HepG2 (cell line): Measurements from ENCODE around the gene SLC19A1. TPM values are rescaled to one million over a fixed set of nuclear protein-coding genes. Genes with fewer than 3 reads are reported as not detected.
A peak's percentile ranks its signal among the peaks of the same experiment; 100 is the strongest.

Experiments
- CEBPG ChIP-seq: IDR thresholded peaks from 2 replicates; pipeline ENCODE4 v1.6.1; 2016
- DMAP1 ChIP-seq: IDR thresholded peaks from 2 replicates; pipeline ENCODE4 v1.6.1; 2016
- EP300 ChIP-seq, 3 experiments: sonication (generic) in 1 of 3; formaldehyde crosslinking in 1 of 3; IDR thresholded peaks; 2 replicates each; pipeline versions ENCODE4 v1.5.1 to v1.6.1; 2011 to 2020; ENCODE audit warnings: low read depth in 2 of 3, low read length in 2 of 3, borderline replicate concordance in 1 of 3, improper control_type of control experiment in 1 of 3, mild to moderate bottlenecking in 1 of 3, missing genetic modification reagents in 1 of 3, moderate library complexity in 1 of 3
- FOXC1 ChIP-seq: sonication (generic); formaldehyde crosslinking; IDR thresholded peaks from 2 replicates; pipeline ENCODE4 v1.8.0; 2022; ENCODE audit warnings: mild to moderate bottlenecking, missing genetic modification reagents, borderline replicate concordance
- FOXO1 ChIP-seq: sonication (generic); formaldehyde crosslinking; IDR thresholded peaks from 2 replicates; pipeline ENCODE4 v1.4.0; 2020; ENCODE audit warnings: missing genetic modification reagents
- JUNB ChIP-seq: sonication (generic); formaldehyde crosslinking; IDR thresholded peaks from 2 replicates; pipeline ENCODE4 v1.8.0; 2022; ENCODE audit warnings: missing genetic modification reagents, mild to moderate bottlenecking, borderline replicate concordance
- RFX5 ChIP-seq: IDR thresholded peaks from 2 replicates; pipeline ENCODE4 v1.6.1; 2011; ENCODE audit warnings: low read depth, low read length, improper control_type of control experiment
- RORA ChIP-seq: sonication (generic); formaldehyde crosslinking; IDR thresholded peaks from 2 replicates; pipeline ENCODE4 v1.5.0; 2020; ENCODE audit warnings: mild to moderate bottlenecking, missing genetic modification reagents, moderate library complexity
- TARDBP ChIP-seq: sonication (generic); formaldehyde crosslinking; IDR thresholded peaks from 2 replicates; pipeline ENCODE4 v1.8.0; 2022; ENCODE audit warnings: mild to moderate bottlenecking, missing genetic modification reagents
- ZFP1 ChIP-seq: IDR thresholded peaks from 2 replicates; pipeline ENCODE4 v1.6.1; 2016
- ZNF207 ChIP-seq: fragments of 450-650 bp; IDR thresholded peaks from 2 replicates; pipeline ENCODE4 v1.6.1; 2016; ENCODE audit warnings: antibody characterized with exemption, borderline replicate concordance
- ZNF543 ChIP-seq: sonication (generic); formaldehyde crosslinking; IDR thresholded peaks from 2 replicates; pipeline ENCODE4 v1.4.0; 2020; ENCODE audit warnings: mild to moderate bottlenecking, missing genetic modification reagents
- ZNF598 ChIP-seq: sonication (generic); formaldehyde crosslinking; IDR thresholded peaks from 2 replicates; pipeline ENCODE4 v1.5.1; 2020; ENCODE audit warnings: mild to moderate bottlenecking, missing genetic modification reagents, borderline replicate concordance
- ZNF615 ChIP-seq: sonication (generic); formaldehyde crosslinking; IDR thresholded peaks from 2 replicates; pipeline ENCODE4 v1.5.0; 2020; ENCODE audit warnings: mild to moderate bottlenecking, missing genetic modification reagents, borderline replicate concordance
- polyA plus RNA-seq, 8 experiments: library from polyadenylated mRNA; depleted of rRNA in 3 of 8; stranded (reverse) in 7 of 8; unstranded in 1 of 8; fragments of >200 nt; fragmentation: Illumina TruSeq in 4 of 8; extraction: Trizol in 4 of 8; gene quantifications; 2 replicates each; pipeline versions ENCODE4 v1.2.1 to v1.2.3, GENCODE V29; 2011 to 2016; ENCODE audit warnings: low read depth in 4 of 8, missing spikeins in 1 of 8, mixed read lengths in 1 of 8; ENCODE audit not compliant: insufficient read depth in 1 of 8
- total RNA-seq, 5 experiments: library from RNA; depleted of rRNA; stranded (reverse); fragments of >200 nt; fragmentation: Illumina TruSeq; extraction: Trizol; gene quantifications; 2 replicates each; pipeline ENCODE4 v1.2.3, GENCODE V29; 2016; ENCODE audit warnings: low read depth in 1 of 5
- TF ChIP-seq, protein P1 (sequence below): IDR thresholded peaks from 2 replicates; pipeline ENCODE4 v1.6.1; 2016; ENCODE audit warnings: control low read depth
- TF ChIP-seq, protein P2 (sequence below): sonication (generic); formaldehyde crosslinking; IDR thresholded peaks from 2 replicates; pipeline ENCODE4 v1.5.0; 2020; ENCODE audit warnings: mild to moderate bottlenecking, missing genetic modification reagents, borderline replicate concordance
- TF ChIP-seq, protein P3 (sequence below): sonication (generic); formaldehyde crosslinking; IDR thresholded peaks from 2 replicates; pipeline ENCODE4 v1.5.1; 2020; ENCODE audit warnings: mild to moderate bottlenecking, missing genetic modification reagents, moderate library complexity
- TF ChIP-seq, protein P4 (sequence below): sonication (generic); formaldehyde crosslinking; IDR thresholded peaks from 2 replicates; pipeline ENCODE4 v1.4.0; 2020; ENCODE audit warnings: missing genetic modification reagents
- TF ChIP-seq, protein P5 (sequence below): sonication (generic); formaldehyde crosslinking; IDR thresholded peaks from 2 replicates; pipeline ENCODE4 v1.5.0; 2020; ENCODE audit warnings: mild to moderate bottlenecking, missing genetic modification reagents, moderate library complexity

Gene SLC19A1
- total and polyA plus RNA-seq, 2 of the 13 experiments (the other 11 are each of a cell fraction or from before 2014, with no cell fraction given) = 21.8 to 23.0 TPM

DNA sequence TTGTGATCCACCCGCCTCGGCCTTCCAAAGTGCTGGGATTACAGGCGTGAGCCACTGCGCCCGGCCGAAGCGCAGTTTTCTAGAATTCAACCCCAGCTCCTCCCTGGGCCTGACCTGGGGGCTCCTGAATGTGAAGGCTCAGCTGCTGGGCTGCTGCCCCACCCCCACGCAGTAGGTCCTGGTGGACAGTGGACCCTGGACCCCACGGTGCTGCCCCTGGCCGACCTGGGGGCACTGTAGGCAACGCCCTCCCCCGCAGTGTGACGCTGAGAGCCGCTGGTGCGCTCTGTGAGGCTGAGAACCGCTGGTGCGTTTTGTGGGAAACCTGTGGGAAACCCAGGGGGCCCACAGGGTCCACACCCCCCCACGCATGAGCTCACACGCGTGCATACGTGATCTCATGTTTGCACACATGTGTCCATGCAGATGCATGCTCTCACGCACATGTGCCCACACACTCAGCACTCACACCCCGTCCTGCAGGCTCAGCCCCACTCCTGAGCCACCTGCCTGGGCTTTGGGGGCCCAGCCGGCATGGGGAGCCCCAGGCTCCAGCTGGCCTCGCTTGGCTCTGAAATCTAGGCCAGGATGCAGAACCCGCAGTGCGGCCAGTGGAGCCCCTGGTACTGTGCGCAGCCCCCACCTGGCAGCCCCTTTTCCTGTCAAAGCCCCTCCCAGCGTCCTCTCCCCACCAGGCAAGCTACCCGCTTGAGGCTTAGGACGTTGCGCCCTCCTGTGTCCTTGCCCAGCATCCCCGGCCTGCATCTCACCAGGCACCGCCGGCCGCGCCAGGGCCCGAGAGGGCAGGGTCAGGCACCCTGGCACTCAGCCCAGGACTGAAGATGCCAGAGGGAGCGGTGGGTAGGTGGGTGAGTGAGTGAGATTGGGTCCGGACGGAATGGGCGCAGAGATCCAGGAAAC lies 69.5 kb downstream of the SLC19A1 start (continued):
- peak in 1 of 2 experiments; percentile 73; a peak in 2 of 4 replicates for TF ChIP-seq EP300 (IDR thresholded peaks at IDR 0.05; ENCODE audit: low read depth in 2 of 2, low read length in 2 of 2)
- peak; percentile 27; the same call in 1 of the 2 replicates for TF ChIP-seq EP300 (CRISPR knock-in tag; IDR thresholded peaks at IDR 0.05; ENCODE audit: borderline replicate concordance)
- 0 out of 2 replicates have a peak, but pooled peaks have one; percentile 18 for TF ChIP-seq FOXC1 (CRISPR knock-in tag)
- TF ChIP-seq ZNF543 (CRISPR knock-in tag) = peak; percentile 2; the same call in 1 of the 2 replicates
- TF ChIP-seq, protein P1, sequence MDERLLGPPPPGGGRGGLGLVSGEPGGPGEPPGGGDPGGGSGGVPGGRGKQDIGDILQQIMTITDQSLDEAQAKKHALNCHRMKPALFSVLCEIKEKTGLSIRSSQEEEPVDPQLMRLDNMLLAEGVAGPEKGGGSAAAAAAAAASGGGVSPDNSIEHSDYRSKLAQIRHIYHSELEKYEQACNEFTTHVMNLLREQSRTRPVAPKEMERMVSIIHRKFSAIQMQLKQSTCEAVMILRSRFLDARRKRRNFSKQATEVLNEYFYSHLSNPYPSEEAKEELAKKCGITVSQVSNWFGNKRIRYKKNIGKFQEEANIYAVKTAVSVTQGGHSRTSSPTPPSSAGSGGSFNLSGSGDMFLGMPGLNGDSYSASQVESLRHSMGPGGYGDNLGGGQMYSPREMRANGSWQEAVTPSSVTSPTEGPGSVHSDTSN (CRISPR knock-in tag) = no peak
- TF ChIP-seq CEBPG (CRISPR knock-in tag) = no peak
- TF ChIP-seq ZNF207 = no peak
- TF ChIP-seq FOXO1 (CRISPR knock-in tag) = peak; percentile 27
- no peak for TF ChIP-seq RORA (CRISPR knock-in tag)
- TF ChIP-seq ZNF615 (CRISPR knock-in tag) = no peak
- TF ChIP-seq, protein P2, sequence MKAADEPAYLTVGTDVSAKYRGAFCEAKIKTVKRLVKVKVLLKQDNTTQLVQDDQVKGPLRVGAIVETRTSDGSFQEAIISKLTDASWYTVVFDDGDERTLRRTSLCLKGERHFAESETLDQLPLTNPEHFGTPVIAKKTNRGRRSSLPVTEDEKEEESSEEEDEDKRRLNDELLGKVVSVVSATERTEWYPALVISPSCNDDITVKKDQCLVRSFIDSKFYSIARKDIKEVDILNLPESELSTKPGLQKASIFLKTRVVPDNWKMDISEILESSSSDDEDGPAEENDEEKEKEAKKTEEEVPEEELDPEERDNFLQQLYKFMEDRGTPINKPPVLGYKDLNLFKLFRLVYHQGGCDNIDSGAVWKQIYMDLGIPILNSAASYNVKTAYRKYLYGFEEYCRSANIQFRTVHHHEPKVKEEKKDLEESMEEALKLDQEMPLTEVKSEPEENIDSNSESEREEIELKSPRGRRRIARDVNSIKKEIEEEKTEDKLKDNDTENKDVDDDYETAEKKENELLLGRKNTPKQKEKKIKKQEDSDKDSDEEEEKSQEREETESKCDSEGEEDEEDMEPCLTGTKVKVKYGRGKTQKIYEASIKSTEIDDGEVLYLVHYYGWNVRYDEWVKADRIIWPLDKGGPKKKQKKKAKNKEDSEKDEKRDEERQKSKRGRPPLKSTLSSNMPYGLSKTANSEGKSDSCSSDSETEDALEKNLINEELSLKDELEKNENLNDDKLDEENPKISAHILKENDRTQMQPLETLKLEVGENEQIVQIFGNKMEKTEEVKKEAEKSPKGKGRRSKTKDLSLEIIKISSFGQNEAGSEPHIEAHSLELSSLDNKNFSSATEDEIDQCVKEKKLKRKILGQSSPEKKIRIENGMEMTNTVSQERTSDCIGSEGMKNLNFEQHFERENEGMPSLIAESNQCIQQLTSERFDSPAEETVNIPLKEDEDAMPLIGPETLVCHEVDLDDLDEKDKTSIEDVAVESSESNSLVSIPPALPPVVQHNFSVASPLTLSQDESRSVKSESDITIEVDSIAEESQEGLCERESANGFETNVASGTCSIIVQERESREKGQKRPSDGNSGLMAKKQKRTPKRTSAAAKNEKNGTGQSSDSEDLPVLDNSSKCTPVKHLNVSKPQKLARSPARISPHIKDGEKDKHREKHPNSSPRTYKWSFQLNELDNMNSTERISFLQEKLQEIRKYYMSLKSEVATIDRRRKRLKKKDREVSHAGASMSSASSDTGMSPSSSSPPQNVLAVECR (CRISPR knock-in tag) = peak; percentile 49
- TF ChIP-seq, protein P3, sequence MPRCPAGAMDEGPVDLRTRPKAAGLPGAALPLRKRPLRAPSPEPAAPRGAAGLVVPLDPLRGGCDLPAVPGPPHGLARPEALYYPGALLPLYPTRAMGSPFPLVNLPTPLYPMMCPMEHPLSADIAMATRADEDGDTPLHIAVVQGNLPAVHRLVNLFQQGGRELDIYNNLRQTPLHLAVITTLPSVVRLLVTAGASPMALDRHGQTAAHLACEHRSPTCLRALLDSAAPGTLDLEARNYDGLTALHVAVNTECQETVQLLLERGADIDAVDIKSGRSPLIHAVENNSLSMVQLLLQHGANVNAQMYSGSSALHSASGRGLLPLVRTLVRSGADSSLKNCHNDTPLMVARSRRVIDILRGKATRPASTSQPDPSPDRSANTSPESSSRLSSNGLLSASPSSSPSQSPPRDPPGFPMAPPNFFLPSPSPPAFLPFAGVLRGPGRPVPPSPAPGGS (CRISPR knock-in tag) = no peak
- TF ChIP-seq TARDBP (CRISPR knock-in tag) = 0 out of 2 replicates have a peak, but pooled peaks have one; percentile 24
- TF ChIP-seq JUNB (CRISPR knock-in tag) = no peak
- no peak for TF ChIP-seq DMAP1
- TF ChIP-seq, protein P4, sequence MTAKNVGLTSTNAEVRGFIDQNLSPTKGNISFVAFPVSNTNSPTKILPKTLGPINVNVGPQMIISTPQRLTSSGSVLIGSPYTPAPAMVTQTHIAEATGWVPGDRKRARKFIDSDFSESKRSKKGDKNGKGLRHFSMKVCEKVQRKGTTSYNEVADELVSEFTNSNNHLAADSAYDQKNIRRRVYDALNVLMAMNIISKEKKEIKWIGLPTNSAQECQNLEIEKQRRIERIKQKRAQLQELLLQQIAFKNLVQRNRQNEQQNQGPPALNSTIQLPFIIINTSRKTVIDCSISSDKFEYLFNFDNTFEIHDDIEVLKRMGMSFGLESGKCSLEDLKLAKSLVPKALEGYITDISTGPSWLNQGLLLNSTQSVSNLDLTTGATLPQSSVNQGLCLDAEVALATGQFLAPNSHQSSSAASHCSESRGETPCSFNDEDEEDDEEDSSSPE (CRISPR knock-in tag) = no peak
- TF ChIP-seq RFX5 = no peak
- 0 out of 2 replicates have a peak, but pooled peaks have one; percentile 55 for TF ChIP-seq ZNF598 (CRISPR knock-in tag)
- TF ChIP-seq, protein P5, sequence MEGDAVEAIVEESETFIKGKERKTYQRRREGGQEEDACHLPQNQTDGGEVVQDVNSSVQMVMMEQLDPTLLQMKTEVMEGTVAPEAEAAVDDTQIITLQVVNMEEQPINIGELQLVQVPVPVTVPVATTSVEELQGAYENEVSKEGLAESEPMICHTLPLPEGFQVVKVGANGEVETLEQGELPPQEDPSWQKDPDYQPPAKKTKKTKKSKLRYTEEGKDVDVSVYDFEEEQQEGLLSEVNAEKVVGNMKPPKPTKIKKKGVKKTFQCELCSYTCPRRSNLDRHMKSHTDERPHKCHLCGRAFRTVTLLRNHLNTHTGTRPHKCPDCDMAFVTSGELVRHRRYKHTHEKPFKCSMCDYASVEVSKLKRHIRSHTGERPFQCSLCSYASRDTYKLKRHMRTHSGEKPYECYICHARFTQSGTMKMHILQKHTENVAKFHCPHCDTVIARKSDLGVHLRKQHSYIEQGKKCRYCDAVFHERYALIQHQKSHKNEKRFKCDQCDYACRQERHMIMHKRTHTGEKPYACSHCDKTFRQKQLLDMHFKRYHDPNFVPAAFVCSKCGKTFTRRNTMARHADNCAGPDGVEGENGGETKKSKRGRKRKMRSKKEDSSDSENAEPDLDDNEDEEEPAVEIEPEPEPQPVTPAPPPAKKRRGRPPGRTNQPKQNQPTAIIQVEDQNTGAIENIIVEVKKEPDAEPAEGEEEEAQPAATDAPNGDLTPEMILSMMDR (CRISPR knock-in tag) = peak; percentile 52
- no peak for TF ChIP-seq ZFP1 (CRISPR knock-in tag)
